ENCODE measurements around the gene ADAMTS9. TPM values are rescaled to one million over a fixed set of nuclear protein-coding genes. Genes with fewer than 3 reads are reported as not detected.

The ADAMTS9 gene
- total RNA-seq, 3 donors from 2014 or later (not counting 1 experiment from before 2014, with no cell fraction given), result not detected

DNA sequence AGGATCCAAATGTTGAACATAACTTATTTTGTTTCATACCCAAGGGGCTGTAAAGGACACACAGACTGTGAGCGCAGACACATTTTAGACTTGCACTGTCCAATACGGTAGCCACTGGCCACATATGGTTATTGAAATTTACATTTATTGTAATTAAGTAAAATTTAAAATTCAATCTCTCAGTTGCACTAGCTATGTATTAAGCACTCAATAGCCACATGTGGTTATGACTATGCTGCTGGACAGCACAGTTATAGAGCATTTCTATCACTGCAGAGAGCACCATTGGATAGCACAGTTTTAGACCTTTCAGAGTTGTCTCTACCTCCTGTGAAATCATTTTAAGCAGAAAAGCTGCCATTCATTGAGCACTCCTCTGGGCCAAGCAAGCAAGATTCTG lies 204.3 kb downstream of the ADAMTS9 start:
- intact Hi-C loops (cut with micrococcal nuclease), result no loop called here
- 100% methylated on average over 1 of the region's 2 CpGs for WGBS (ENCODE audit: insufficient coverage)
- peaks cover 0 to 3% of the 10 kb centered on the region in 2 donors for H3K9me3 Mint-ChIP-seq

DNA sequence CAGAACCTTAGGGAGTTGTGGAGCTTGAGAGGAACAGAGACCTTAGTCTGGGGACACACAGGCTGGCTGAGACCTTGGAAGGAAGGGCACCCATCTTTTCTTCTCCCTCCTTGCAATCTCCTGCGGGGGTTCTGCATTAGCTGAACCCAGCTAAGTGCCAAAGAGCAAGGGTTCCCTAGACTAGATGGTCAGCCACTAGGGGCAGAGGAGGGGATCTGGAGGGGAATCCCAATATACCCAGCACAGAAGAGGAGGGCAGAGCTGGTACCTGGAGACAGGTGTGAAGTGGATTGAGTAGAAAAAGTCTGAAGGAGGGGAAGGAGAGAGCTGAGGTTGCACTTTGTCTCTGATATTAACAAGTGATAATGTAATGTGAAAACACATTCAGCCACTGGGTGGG lies 212.8 kb downstream of the ADAMTS9 start:
- H3K4me3 Mint-ChIP-seq, result no peak overlapping the region
- no peaks in the 10 kb centered on the region for H3K4me1 Mint-ChIP-seq
- peaks cover 6 to 10% of the 10 kb centered on the region in 2 donors for H3K9me3 Mint-ChIP-seq
- no peak for DNase-seq
- peaks cover 0 to 2% of the 10 kb centered on the region in 2 donors for H3K27me3 Mint-ChIP-seq (ENCODE audit: low read depth in 2 of 2)
- no peak for ATAC-seq
- no peak overlapping the region for H3K27ac Mint-ChIP-seq
- no peak overlapping the region for H3K27ac ChIP-seq (ENCODE audit: low read length)
- H3K4me3 ChIP-seq (ENCODE audit: low read length), result no peak overlapping the region
- no peaks in the 10 kb centered on the region for H3K36me3 Mint-ChIP-seq
- TF ChIP-seq, protein P1, sequence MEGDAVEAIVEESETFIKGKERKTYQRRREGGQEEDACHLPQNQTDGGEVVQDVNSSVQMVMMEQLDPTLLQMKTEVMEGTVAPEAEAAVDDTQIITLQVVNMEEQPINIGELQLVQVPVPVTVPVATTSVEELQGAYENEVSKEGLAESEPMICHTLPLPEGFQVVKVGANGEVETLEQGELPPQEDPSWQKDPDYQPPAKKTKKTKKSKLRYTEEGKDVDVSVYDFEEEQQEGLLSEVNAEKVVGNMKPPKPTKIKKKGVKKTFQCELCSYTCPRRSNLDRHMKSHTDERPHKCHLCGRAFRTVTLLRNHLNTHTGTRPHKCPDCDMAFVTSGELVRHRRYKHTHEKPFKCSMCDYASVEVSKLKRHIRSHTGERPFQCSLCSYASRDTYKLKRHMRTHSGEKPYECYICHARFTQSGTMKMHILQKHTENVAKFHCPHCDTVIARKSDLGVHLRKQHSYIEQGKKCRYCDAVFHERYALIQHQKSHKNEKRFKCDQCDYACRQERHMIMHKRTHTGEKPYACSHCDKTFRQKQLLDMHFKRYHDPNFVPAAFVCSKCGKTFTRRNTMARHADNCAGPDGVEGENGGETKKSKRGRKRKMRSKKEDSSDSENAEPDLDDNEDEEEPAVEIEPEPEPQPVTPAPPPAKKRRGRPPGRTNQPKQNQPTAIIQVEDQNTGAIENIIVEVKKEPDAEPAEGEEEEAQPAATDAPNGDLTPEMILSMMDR (IDR thresholded peaks at IDR 0.05), result no peak
- no peaks in the 10 kb centered on the region for H3K27me3 ChIP-seq (ENCODE audit: control insufficient read depth, insufficient read depth, low read length)
- H3K36me3 ChIP-seq (ENCODE audit: control insufficient read depth, insufficient read depth, low read length), result no peaks in the 10 kb centered on the region
- WGBS (ENCODE audit: insufficient coverage), result no CpG with 5 or more reads among the region's 1 CpG
- no peaks in the 10 kb centered on the region for H3K4me1 ChIP-seq (ENCODE audit: control insufficient read depth, insufficient read depth, low read length)
- H3K9me3 ChIP-seq (ENCODE audit: control insufficient read depth, insufficient read depth, low read length), result no peaks in the 10 kb centered on the region
- intact Hi-C loops (cut with micrococcal nuclease), result no loop called here

More for the DNA sequence above, 204.3 kb downstream of the ADAMTS9 start:
- H3K4me3 Mint-ChIP-seq, result no peak overlapping the region
- TF ChIP-seq, protein P1 (IDR thresholded peaks at IDR 0.05), result no peak
- no peaks in the 10 kb centered on the region for H3K27me3 ChIP-seq (ENCODE audit: control insufficient read depth, insufficient read depth, low read length)
- DNase-seq, result no peak
- no peak overlapping the region for H3K27ac ChIP-seq (ENCODE audit: low read length)
- no peaks in the 10 kb centered on the region for H3K9me3 ChIP-seq (ENCODE audit: control insufficient read depth, insufficient read depth, low read length)
- no peak overlapping the region for H3K27ac Mint-ChIP-seq
- peaks cover 5 to 7% of the 10 kb centered on the region in 2 donors for H3K27me3 Mint-ChIP-seq (ENCODE audit: low read depth in 2 of 2)
- no peaks in the 10 kb centered on the region for H3K4me1 ChIP-seq (ENCODE audit: control insufficient read depth, insufficient read depth, low read length)
- H3K36me3 Mint-ChIP-seq, result no peaks in the 10 kb centered on the region
- no peak for ATAC-seq
- H3K4me3 ChIP-seq (ENCODE audit: low read length), result no peak overlapping the region
- H3K36me3 ChIP-seq (ENCODE audit: control insufficient read depth, insufficient read depth, low read length), result no peaks in the 10 kb centered on the region
- H3K4me1 Mint-ChIP-seq, result no peaks in the 10 kb centered on the region

DNA sequence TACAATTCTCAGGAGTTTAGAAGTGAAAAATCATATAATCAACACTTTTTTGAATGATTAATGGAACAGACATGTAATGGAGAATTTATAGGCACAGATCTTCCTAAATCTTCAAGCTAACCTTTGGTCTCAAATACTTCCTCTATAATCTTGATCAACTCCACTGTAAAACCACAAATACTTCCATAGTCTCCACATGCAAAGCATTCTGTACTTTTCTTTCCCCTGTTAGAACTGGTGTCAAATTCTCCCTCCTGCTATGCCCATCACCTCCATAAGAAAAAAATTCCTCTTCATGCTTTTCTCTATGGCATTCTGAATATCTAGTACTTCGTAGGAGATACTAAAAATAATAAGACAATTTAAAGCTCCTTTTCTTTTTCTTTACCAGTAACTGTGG lies 214.3 kb downstream of the ADAMTS9 start:
- Histone ChIP-seq H3K4me3 (ENCODE audit: low read length) (no peak overlapping the region), H3K36me3 (ENCODE audit: control insufficient read depth, insufficient read depth, low read length) (no peaks in the 10 kb centered on the region), H3K9me3 (ENCODE audit: control insufficient read depth, insufficient read depth, low read length) (no peaks in the 10 kb centered on the region), H3K27me3 (ENCODE audit: control insufficient read depth, insufficient read depth, low read length) (no peaks in the 10 kb centered on the region), H3K4me1 (ENCODE audit: control insufficient read depth, insufficient read depth, low read length) (no peaks in the 10 kb centered on the region), H3K27ac (ENCODE audit: low read length) (no peak overlapping the region)
- WGBS (ENCODE audit: insufficient coverage), result no CpG with 5 or more reads among the region's 1 CpG
- peaks cover 0 to 2% of the 10 kb centered on the region in 2 donors for H3K27me3 Mint-ChIP-seq (ENCODE audit: low read depth in 2 of 2)
- no peaks in the 10 kb centered on the region for H3K36me3 Mint-ChIP-seq
- DNase-seq (no peak), ATAC-seq (no peak)
- no peak overlapping the region for H3K27ac Mint-ChIP-seq
- H3K4me3 Mint-ChIP-seq, result no peak overlapping the region
- TF ChIP-seq, protein P1 (IDR thresholded peaks at IDR 0.05), result no peak
- peaks cover 8 to 9% of the 10 kb centered on the region in 2 donors for H3K9me3 Mint-ChIP-seq
- intact Hi-C loops (cut with micrococcal nuclease), result no loop called here
- H3K4me1 Mint-ChIP-seq, result no peaks in the 10 kb centered on the region

DNA sequence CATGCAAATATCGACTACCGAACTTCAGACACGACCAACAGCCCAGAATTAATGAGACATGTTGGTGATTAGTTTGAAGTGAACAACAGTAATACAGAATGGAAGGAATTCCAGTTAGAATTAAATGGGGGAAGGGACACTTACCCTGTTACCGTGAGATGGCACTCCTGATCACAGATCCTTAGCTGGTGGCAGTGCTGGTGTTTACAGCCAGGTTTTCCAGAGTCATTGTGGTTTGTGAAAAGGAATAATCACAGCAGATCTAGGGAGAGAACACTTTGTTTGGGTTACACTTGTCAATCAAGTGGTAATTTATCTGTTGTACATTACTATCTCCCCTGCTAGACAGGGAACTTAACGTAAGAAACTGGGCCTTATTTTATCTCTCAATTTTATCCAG lies 217.4 kb downstream of the ADAMTS9 start:
- Mint-ChIP-seq H3K27ac (no peak overlapping the region), H3K36me3 (no peaks in the 10 kb centered on the region), H3K4me1 (no peaks in the 10 kb centered on the region), H3K4me3 (no peak overlapping the region), H3K27me3 (ENCODE audit: low read depth in 2 of 2) (peaks cover 0 to 2% of the 10 kb centered on the region in 2 donors), H3K9me3 (peaks cover 8 to 9% of the 10 kb centered on the region in 2 donors)
- ATAC-seq, result no peak
- Histone ChIP-seq H3K4me1 (ENCODE audit: control insufficient read depth, insufficient read depth, low read length) (no peaks in the 10 kb centered on the region), H3K9me3 (ENCODE audit: control insufficient read depth, insufficient read depth, low read length) (no peaks in the 10 kb centered on the region), H3K36me3 (ENCODE audit: control insufficient read depth, insufficient read depth, low read length) (no peaks in the 10 kb centered on the region), H3K27ac (ENCODE audit: low read length) (no peak overlapping the region), H3K4me3 (ENCODE audit: low read length) (no peak overlapping the region), H3K27me3 (ENCODE audit: control insufficient read depth, insufficient read depth, low read length) (no peaks in the 10 kb centered on the region)
- TF ChIP-seq, protein P1 (IDR thresholded peaks at IDR 0.05), result no peak
- DNase-seq, result no peak
- intact Hi-C loops (cut with micrococcal nuclease), result no loop called here
- 88% methylated on average over 4 of the region's 5 CpGs for WGBS (ENCODE audit: insufficient coverage)
